Fibroblast of pulmonary artery (primary cell): Measurements from ENCODE around the gene TLR10.

Experiments used
- DNase-seq: peaks from one replicate; pipeline ENCODE4 v3.0.0-alpha.2; 2010; ENCODE audit warnings: low read depth
- H3K4me3 ChIP-seq: replicated peaks from 2 replicates; pipeline ENCODE4 v1.5.1; 2011; ENCODE audit warnings: low read depth, mild to moderate bottlenecking, control low read depth, low read length, moderate library complexity
- TF ChIP-seq, protein P1 (sequence below): IDR thresholded peaks from 2 replicates; pipeline ENCODE4 v1.5.1; 2011; ENCODE audit warnings: mild to moderate bottlenecking, control low read depth, low read length, inconsistent platforms; ENCODE audit errors: missing control alignments

Gene TLR10

DNA sequence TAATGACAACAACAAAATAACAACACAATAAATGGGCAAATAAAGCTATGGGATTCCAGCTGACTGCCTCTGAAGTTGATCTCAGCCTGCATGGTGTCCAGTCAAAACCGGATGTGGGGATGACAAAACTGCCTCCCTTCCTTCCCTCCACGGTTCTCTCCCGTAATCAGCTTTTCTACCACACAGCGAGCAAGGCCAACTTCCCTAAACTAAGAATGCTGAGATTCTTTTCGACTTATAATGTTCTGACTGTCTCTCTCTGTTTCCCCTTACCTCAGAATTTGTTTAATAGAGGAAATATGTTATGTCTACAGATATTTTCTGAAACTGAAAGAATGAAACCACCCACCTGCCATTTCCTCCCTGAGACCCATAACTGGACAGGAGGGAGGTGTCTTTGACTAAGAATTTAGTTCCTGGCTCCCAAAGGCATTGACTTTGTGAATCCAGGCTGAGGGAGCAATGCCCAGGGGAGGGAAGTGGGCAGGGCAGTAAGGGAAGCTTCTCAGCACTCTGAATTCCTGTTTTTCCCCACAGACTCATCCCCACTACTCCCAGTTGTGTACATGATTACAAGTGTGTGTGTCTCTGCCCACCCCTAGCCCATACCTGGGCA lies 22.8 kb upstream of the TLR10 start:
- TF ChIP-seq, protein P1, sequence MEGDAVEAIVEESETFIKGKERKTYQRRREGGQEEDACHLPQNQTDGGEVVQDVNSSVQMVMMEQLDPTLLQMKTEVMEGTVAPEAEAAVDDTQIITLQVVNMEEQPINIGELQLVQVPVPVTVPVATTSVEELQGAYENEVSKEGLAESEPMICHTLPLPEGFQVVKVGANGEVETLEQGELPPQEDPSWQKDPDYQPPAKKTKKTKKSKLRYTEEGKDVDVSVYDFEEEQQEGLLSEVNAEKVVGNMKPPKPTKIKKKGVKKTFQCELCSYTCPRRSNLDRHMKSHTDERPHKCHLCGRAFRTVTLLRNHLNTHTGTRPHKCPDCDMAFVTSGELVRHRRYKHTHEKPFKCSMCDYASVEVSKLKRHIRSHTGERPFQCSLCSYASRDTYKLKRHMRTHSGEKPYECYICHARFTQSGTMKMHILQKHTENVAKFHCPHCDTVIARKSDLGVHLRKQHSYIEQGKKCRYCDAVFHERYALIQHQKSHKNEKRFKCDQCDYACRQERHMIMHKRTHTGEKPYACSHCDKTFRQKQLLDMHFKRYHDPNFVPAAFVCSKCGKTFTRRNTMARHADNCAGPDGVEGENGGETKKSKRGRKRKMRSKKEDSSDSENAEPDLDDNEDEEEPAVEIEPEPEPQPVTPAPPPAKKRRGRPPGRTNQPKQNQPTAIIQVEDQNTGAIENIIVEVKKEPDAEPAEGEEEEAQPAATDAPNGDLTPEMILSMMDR, result no peak
- peak; percentile 62 for DNase-seq

DNA sequence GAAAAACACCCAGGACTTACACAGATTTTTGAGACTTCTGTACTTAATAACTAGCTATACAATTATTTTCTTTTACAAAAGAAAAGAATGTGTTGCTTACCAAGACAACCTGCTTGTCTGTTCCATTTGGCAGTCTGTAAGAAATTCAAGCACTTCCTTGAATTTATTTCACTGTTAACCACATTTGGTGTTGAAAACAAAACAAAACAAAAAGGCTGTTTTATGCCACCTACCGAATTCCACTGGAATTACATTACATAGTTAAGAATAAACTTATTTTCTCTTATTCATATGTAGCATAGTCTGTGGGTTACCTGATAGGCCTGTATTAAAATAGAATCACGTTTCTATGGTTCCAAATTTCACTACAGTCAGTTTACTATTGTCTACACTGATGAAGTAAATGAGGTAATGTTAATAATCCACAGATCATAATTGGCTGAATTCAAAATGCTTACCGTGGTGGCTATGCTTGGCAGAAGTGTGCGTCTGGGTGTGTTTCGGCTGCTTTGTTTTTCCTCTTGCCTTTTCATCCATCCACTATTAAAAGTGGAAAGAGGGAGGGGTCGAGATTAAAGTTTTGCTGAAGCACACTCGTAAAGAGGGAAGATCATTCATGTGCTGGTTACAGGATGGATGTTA lies 22.0 kb upstream of the TLR10 start, which contains the start of gene TLR1:
TLR1 (minus strand) TSS at position 138 of the 642 bp plus-strand sequence. CDS start 5,960 bp downstream, outside the sequence.
- TF ChIP-seq, protein P1, result peak; percentile 57
- DNase-seq, result peak; percentile 85
- peak within 1 kb of the TSS; percentile 41 for H3K4me3 ChIP-seq

More for the DNA sequence above, 22.8 kb upstream of the TLR10 start:
- peak overlapping the region; percentile 36 for H3K4me3 ChIP-seq

DNA sequence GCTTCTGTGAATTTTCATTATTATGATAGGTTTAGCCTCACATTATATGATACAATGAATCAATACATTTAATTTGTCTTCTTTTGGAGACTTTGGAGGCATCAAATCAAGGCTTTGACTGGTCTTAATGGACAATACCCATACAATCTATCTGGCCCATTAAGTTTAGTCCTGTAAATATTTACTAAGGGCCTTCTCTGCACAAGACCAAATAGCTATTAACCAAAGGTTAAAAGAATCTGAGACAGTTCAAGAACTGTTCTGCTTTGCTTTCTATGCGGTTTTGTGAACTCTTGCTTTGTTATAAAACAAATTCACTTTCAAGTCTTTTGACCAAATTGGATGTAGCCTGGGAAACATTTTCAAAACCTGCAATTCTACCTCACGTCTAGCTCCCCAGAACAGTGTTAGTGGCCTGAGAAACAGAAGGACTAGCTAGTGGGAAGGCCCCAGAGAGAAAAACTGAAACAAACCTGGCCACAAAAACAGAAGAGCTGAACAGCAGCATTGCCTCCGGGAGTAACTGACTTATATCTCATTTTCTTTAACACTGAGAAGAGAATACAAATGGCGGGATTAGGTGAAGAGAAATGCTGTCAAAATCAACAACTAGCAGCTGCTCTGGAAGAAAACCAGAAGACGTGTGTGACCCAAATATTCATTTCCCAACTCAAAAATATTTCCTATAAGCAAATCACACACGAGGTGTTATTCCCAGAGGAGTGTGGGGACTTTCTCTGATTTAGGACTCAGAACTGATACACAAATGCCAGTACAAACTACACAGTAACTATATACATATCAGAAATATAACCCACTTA lies 21.3 kb upstream of the TLR10 start:
- H3K4me3 ChIP-seq, result peak overlapping the region; percentile 41
- DNase-seq, result peak; percentile 49
- TF ChIP-seq, protein P1, result no peak

DNA sequence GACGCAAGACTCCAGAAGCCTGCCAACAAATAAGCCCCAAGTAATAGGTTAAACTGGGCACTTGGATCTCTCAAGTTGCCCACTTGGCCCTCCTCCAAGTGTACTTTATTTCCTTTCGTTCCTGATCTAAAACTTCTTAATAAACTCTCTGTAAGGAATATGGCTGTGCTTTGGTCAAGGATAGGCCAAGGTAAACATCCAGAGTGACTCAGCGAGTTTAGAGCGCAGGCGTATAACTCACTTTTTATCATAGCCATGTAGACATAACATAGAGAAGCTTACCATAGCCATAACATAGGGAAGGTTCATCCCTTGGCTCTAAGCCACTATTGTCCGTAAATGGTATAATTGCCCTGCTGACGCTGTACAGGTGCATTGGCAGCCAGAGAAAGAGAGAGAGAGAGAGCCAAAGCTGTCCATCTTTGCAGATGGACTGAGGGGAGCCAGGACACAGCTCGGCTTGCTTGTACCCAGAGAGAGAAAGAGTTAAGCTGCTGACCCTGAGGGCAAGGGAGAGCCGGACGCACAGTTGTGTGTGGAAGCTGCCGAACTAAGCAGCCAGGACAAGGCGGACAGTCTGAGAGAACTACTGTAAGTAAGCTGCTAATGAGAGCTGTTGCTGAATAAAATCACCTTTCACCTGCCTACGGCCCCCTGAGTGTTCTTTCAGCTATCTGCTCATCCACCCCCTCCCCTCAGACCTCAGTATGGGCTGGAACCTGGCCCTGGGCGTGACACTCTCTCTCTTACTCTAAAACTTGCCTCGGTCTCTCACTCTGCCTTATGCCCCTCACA lies 20.0 kb upstream of the TLR10 start:
- H3K4me3 ChIP-seq, result no peak overlapping the region
- no peak for DNase-seq
- TF ChIP-seq, protein P1, result no peak

DNA sequence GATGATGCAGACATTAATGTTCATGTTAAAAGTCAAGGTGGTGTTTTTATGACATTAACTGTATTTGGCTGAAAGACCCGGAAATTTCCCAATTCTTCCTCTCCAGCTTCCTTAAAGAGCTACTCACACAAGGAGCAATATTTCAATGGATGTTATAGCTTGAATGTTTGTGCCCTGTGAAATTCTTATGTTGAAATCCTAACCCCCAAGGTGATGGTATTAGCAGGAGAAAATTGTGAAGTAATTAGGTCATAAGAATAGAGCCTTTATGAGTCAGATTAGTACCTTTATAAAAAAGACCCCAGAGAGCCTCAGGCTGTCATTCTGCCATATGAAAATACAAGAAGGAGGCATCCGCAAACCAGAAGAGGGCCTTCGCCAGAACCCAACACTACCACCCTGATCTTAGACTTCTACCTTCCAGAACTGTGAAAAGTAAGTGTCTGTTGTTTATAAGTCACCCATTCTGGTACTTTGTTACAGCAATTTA lies 18.2 kb upstream of the TLR10 start:
- no peak overlapping the region for H3K4me3 ChIP-seq
- peak; percentile 49 for DNase-seq
- TF ChIP-seq, protein P1, result no peak

DNA sequence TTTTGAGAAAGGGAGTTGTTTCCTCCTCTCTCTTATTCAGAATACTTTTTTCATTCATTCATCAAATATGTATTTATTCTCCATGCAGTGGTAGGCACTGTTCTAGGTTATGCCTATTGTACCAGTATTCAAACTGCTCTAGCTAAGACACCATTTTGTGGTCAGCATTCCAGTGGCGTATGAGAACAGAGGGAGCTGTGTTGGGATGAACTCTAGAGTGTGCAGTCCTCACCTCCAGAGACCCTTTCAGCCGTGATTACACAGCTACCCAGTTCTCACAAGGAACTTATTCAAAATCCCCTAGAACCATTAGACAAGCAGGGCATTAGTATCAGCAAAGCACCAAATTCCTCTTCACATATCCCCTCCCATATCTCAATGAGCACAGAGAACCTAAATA lies 17.6 kb upstream of the TLR10 start:
- TF ChIP-seq, protein P1, result no peak
- no peak overlapping the region for H3K4me3 ChIP-seq
- no peak for DNase-seq
